Measurements from ENCODE around the gene ZNF536. TPM values are rescaled to one million over a fixed set of nuclear protein-coding genes. Genes with fewer than 3 reads are reported as not detected.

ZNF536 gene
- total RNA-seq, 1 experiment from 2014 or later, result not detected

- Histone ChIP-seq H4K8ac (replicated peaks; ENCODE audit: insufficient read length, low read depth, low read length) (no peak overlapping the region), H3K18ac (ENCODE audit: insufficient read length, low read depth, low read length) (no peak overlapping the region), H3K9me3 (ENCODE audit: control insufficient read depth, low read depth, low read length) (no peaks in the 10 kb centered on the region), H3K9ac (ENCODE audit: extremely low read depth, insufficient read length, low read length) (no peak overlapping the region), H2AK5ac (ENCODE audit: insufficient read length, low read length) (no peak overlapping the region), H3K56ac (ENCODE audit: insufficient read length, low read depth, low read length) (no peak overlapping the region), H4K91ac (ENCODE audit: insufficient read length, low read depth, low read length) (no peak overlapping the region), H3K79me1 (ENCODE audit: insufficient read depth, low read depth, low read length, poor library complexity, severe bottlenecking) (no peaks in the 10 kb centered on the region), H4K5ac (ENCODE audit: insufficient read length, low read depth, low read length) (no peak overlapping the region), H2AFZ (ENCODE audit: low read length) (no peak overlapping the region), H2BK20ac (ENCODE audit: low read depth, low read length, poor library complexity, severe bottlenecking) (no peak overlapping the region), H2BK12ac (ENCODE audit: insufficient read length, low read depth, low read length) (no peak overlapping the region), H3K23me2 (ENCODE audit: insufficient read length, low read depth, low read length, poor library complexity, severe bottlenecking) (no peaks in the 10 kb centered on the region), H3K4ac (ENCODE audit: low read depth, low read length) (no peak overlapping the region), H3K14ac (ENCODE audit: insufficient read depth, low read length) (no peak overlapping the region), H3K79me2 (ENCODE audit: insufficient read depth, low read length) (no peaks in the 10 kb centered on the region), H2BK5ac (ENCODE audit: insufficient read length, low read length) (no peak overlapping the region), H3T11ph (ENCODE audit: low read length) (no peak overlapping the region), H3K27ac (ENCODE audit: insufficient read length, low read depth, low read length) (no peak overlapping the region), H3K23ac (ENCODE audit: insufficient read length, low read depth, low read length) (no peak overlapping the region), H3K4me2 (ENCODE audit: insufficient read depth, insufficient read length, low read length) (no peak overlapping the region), H2BK120ac (ENCODE audit: low read depth, low read length, poor library complexity, severe bottlenecking) (no peak overlapping the region), H3K27me3 (ENCODE audit: insufficient read depth, low read length) (no peaks in the 10 kb centered on the region; the same call in 1 of the 2 replicates), H4K20me1 (ENCODE audit: control insufficient read depth, insufficient read depth, insufficient read length) (no peaks in the 10 kb centered on the region), H2BK15ac (ENCODE audit: low read depth, low read length) (no peak overlapping the region), H3K4me1 (ENCODE audit: insufficient read depth, low read length) (peaks cover 5% of the 10 kb centered on the region; the same call in 1 of the 2 replicates)
- Mint-ChIP-seq H3K27ac (no peak overlapping the region), H3K4me1 (peaks cover 30 to 38% of the 10 kb centered on the region in 2 experiments), H3K36me3 (ENCODE audit: insufficient read depth in 1 of 3, low read depth in 3 of 3) (no peaks in the 10 kb centered on the region; a peak in 1 of 7 replicates), H3K4me3 (no peak overlapping the region), H3K9me3 (peaks cover 3 to 7% of the 10 kb centered on the region in 2 experiments; a peak in 4 of 5 replicates), H3K27me3 (ENCODE audit: low read depth) (peaks cover 10% of the 10 kb centered on the region)
- WGBS (ENCODE audit: extremely low coverage, insufficient read length, low lambda C conversion rate), result no CpG with 5 or more reads among the region's 5 CpGs
- TF ChIP-seq, protein P1, sequence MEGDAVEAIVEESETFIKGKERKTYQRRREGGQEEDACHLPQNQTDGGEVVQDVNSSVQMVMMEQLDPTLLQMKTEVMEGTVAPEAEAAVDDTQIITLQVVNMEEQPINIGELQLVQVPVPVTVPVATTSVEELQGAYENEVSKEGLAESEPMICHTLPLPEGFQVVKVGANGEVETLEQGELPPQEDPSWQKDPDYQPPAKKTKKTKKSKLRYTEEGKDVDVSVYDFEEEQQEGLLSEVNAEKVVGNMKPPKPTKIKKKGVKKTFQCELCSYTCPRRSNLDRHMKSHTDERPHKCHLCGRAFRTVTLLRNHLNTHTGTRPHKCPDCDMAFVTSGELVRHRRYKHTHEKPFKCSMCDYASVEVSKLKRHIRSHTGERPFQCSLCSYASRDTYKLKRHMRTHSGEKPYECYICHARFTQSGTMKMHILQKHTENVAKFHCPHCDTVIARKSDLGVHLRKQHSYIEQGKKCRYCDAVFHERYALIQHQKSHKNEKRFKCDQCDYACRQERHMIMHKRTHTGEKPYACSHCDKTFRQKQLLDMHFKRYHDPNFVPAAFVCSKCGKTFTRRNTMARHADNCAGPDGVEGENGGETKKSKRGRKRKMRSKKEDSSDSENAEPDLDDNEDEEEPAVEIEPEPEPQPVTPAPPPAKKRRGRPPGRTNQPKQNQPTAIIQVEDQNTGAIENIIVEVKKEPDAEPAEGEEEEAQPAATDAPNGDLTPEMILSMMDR (conservative IDR thresholded peaks at IDR 0.05), result no peak
- DNase-seq, result no peak
Measured at GRCh38 chr19:30593356-30593755, 221.2 kb downstream of the ZNF536 start.

Measured in H9 (cell line).